Mesenchymal stem cell (in vitro differentiated cells and primary cell): Measurements from ENCODE around the gene ZSWIM5.
"Not testable (repeated sequence)": the region's sequence is repeated elsewhere in the genome, so short reads cannot be mapped to it uniquely, and the experiment has no call there.

Source experiments
- DNase-seq: peaks from one replicate; pipeline ENCODE4 v3.0.0-alpha.2; 2013
- H2AFZ ChIP-seq: one replicate; pipeline ENCODE4 v1.6.1; 2013; ENCODE audit warnings: low read depth, mild to moderate bottlenecking, control low read depth, inconsistent platforms, low read length, moderate library complexity
- H2AK5ac ChIP-seq: 2 replicates; pipeline ENCODE4 v1.6.1; 2013; ENCODE audit warnings: low read length, moderate library complexity, mild to moderate bottlenecking, inconsistent platforms; ENCODE audit not compliant: severe bottlenecking
- H2BK120ac ChIP-seq: one replicate; pipeline ENCODE4 v1.6.1; 2013; ENCODE audit warnings: low read depth, mild to moderate bottlenecking, inconsistent platforms, low read length, moderate library complexity
- H2BK12ac ChIP-seq, 2 experiments: one replicate each; pipeline ENCODE4 v1.6.1; 2013; ENCODE audit warnings: inconsistent platforms in 2 of 2, low read length in 2 of 2, mild to moderate bottlenecking in 2 of 2, moderate library complexity in 2 of 2, control low read depth in 1 of 2
- H2BK15ac ChIP-seq: one replicate; pipeline ENCODE4 v1.6.1; 2013; ENCODE audit warnings: mild to moderate bottlenecking, low read depth, inconsistent platforms; ENCODE audit not compliant: poor library complexity, severe bottlenecking
- H2BK5ac ChIP-seq: 2 replicates; pipeline ENCODE4 v1.6.1; 2013; ENCODE audit warnings: low read depth, mild to moderate bottlenecking, low read length, control low read depth, inconsistent platforms; ENCODE audit not compliant: poor library complexity, severe bottlenecking
- H3K14ac ChIP-seq, 2 experiments: one replicate each; pipeline ENCODE4 v1.6.1; 2013; ENCODE audit warnings: inconsistent platforms in 2 of 2, low read length in 2 of 2, control low read depth in 1 of 2, mild to moderate bottlenecking in 1 of 2, moderate library complexity in 1 of 2
- H3K18ac ChIP-seq, 2 experiments: one replicate each; pipeline ENCODE4 v1.6.1; 2013; ENCODE audit warnings: inconsistent platforms in 2 of 2, low read length in 2 of 2, control low read depth in 1 of 2, low read depth in 1 of 2, mild to moderate bottlenecking in 1 of 2
- H3K23ac ChIP-seq, 2 experiments: one replicate each; pipeline ENCODE4 v1.6.1; 2013; ENCODE audit warnings: inconsistent platforms in 2 of 2, low read length in 2 of 2, mild to moderate bottlenecking in 2 of 2, moderate library complexity in 2 of 2, control low read depth in 1 of 2
- H3K27ac ChIP-seq: 2 replicates; pipeline ENCODE4 v1.5.1; 2013; ENCODE audit warnings: mild to moderate bottlenecking, moderate library complexity, low read length, control low read depth, inconsistent platforms; ENCODE audit not compliant: poor library complexity, severe bottlenecking
- H3K27me3 ChIP-seq, 2 experiments: 2 replicates each; pipeline versions ENCODE4 v1.6.1 to v1.7.0; 2013; ENCODE audit warnings: low read length in 2 of 2, mild to moderate bottlenecking in 2 of 2, moderate library complexity in 2 of 2, control low read depth in 1 of 2, inconsistent platforms in 1 of 2; ENCODE audit not compliant: control insufficient read depth in 1 of 2, insufficient read depth in 1 of 2
- H3K36me3 ChIP-seq, 2 experiments: 2 replicates each; pipeline versions ENCODE4 v1.6.1 to v1.7.0; 2013; ENCODE audit warnings: low read length in 2 of 2, control low read depth in 1 of 2, inconsistent platforms in 1 of 2, low read depth in 1 of 2, mild to moderate bottlenecking in 1 of 2; ENCODE audit not compliant: insufficient read depth in 2 of 2, control insufficient read depth in 1 of 2
- H3K4ac ChIP-seq, 2 experiments: one replicate each; pipeline ENCODE4 v1.6.1; 2013; ENCODE audit warnings: inconsistent platforms in 2 of 2, low read length in 2 of 2, mild to moderate bottlenecking in 2 of 2, moderate library complexity in 2 of 2, control low read depth in 1 of 2, low read depth in 1 of 2
- H3K4me1 ChIP-seq: 2 replicates; pipeline ENCODE4 v1.6.1; 2013; ENCODE audit warnings: low read depth, low read length, control low read depth; ENCODE audit not compliant: control insufficient read depth, insufficient read depth
- H3K4me2 ChIP-seq: 2 replicates; pipeline ENCODE4 v1.6.1; 2013; ENCODE audit warnings: low read length, mild to moderate bottlenecking, inconsistent platforms; ENCODE audit not compliant: poor library complexity, severe bottlenecking
- H3K4me3 ChIP-seq, 2 experiments: 2 replicates each; pipeline versions ENCODE4 v1.5.1 to v1.7.0; 2013; ENCODE audit warnings: low read length in 2 of 2, mild to moderate bottlenecking in 2 of 2, control low read depth in 1 of 2, low read depth in 1 of 2; ENCODE audit not compliant: insufficient read depth in 1 of 2
- H3K79me1 ChIP-seq: replicated peaks from 2 replicates; pipeline ENCODE4 v1.6.1; 2013; ENCODE audit warnings: mild to moderate bottlenecking, control low read depth, low read length, inconsistent platforms; ENCODE audit not compliant: poor library complexity, severe bottlenecking
- H3K9ac ChIP-seq: 2 replicates; pipeline ENCODE4 v1.7.0; 2013; ENCODE audit warnings: mild to moderate bottlenecking, low read length, moderate library complexity
- H3K9me3 ChIP-seq: 2 replicates; pipeline ENCODE4 v1.7.0; 2013; ENCODE audit warnings: mild to moderate bottlenecking, low read length; ENCODE audit not compliant: control insufficient read depth
- H4K8ac ChIP-seq: one replicate; pipeline ENCODE4 v1.6.1; 2013; ENCODE audit warnings: inconsistent platforms, mild to moderate bottlenecking, low read length, moderate library complexity
- H4K91ac ChIP-seq: one replicate; pipeline ENCODE4 v1.6.1; 2013; ENCODE audit warnings: mild to moderate bottlenecking, low read length, inconsistent platforms
- WGBS: methylation state at CpG from one replicate; pipeline ENCODE4 v1.1.7; 2013; ENCODE audit warnings: mixed read lengths; 5-methylcytosine and 5-hydroxymethylcytosine counted together

ZSWIM5 gene

DNA sequence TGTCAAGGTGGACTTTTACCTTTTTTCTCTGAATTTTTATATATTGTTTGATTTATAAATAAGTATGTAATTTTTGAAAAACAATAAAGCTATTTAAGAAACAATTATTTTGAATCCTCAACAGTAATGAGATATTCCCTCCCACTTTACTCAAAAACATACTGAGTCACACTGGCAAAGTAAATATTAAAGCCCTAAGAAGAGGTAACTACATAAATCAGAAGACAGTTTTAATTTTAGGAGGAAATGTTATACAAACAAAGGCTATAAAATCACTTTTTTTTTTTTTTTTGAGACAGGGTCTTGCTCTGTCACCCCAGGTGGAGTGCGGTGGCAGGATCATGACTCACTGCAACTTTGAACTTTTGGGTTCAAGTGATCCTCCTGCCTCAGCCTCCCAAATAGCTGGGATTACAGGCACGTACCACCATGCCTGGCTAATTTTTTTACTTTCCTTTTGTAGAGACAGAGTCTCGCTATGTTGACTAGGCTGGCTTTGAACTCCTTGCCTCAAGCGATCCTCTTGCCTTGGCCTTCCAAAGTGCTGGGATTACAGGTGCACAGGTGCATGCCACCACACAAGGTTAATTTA, 36.2 kb downstream of the ZSWIM5 start:
- DNase-seq = no peak
- Histone ChIP-seq H3K23ac (no peak overlapping the region), H2BK15ac (no peak overlapping the region), H3K18ac (no peak overlapping the region), H3K4me1 (no peaks in the 10 kb centered on the region), H3K27ac (no peak overlapping the region), H2BK120ac (no peak overlapping the region), H3K36me3 (no peaks in the 10 kb centered on the region), H2BK5ac (no peak overlapping the region), H2AFZ (no peak overlapping the region), H3K79me1 (no peaks in the 10 kb centered on the region), H3K9ac (no peak overlapping the region), H3K27me3 (no peaks in the 10 kb centered on the region), H2AK5ac (no peak overlapping the region), H4K91ac (no peak overlapping the region), H4K8ac (no peak overlapping the region), H2BK12ac (no peak overlapping the region), H3K4ac (no peak overlapping the region), H3K4me2 (no peak overlapping the region), H3K14ac (no peak overlapping the region), H3K9me3 (no peaks in the 10 kb centered on the region), H3K4me3 (no peak overlapping the region)
- 87% methylated on average over 4 of the region's 4 CpGs for WGBS

DNA sequence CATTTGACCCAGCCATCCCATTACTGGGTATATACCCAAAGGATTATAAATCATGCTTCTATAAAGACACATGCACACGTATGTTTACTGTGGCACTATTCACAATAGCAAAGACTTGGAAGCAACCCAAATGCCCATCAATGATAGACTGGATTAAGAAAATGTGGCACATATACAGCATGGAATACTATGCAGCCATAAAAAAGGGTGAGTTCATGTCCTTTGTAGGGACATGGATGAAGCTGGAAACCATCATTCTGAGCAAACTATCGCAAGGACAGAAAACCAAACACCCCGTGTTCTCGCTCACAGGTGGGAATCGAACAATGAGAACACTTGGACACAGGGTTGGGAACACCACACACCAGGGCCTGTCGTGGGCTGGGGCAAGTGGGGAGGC, 38.5 kb downstream of the ZSWIM5 start:
- not testable (repeated sequence) for H3K4me3 ChIP-seq, H3K27ac ChIP-seq, H3K23ac ChIP-seq, H3K18ac ChIP-seq, H2AK5ac ChIP-seq, H2BK12ac ChIP-seq, H3K14ac ChIP-seq, H3K36me3 ChIP-seq, H4K8ac ChIP-seq, H2BK5ac ChIP-seq, H3K9ac ChIP-seq, H3K9me3 ChIP-seq, H4K91ac ChIP-seq, H2BK120ac ChIP-seq, DNase-seq, H2AFZ ChIP-seq, H3K4me1 ChIP-seq, H3K27me3 ChIP-seq, H3K79me1 ChIP-seq, H2BK15ac ChIP-seq, H3K4me2 ChIP-seq, H3K4ac ChIP-seq
- WGBS = 84% methylated on average over 5 of the region's 6 CpGs

DNA sequence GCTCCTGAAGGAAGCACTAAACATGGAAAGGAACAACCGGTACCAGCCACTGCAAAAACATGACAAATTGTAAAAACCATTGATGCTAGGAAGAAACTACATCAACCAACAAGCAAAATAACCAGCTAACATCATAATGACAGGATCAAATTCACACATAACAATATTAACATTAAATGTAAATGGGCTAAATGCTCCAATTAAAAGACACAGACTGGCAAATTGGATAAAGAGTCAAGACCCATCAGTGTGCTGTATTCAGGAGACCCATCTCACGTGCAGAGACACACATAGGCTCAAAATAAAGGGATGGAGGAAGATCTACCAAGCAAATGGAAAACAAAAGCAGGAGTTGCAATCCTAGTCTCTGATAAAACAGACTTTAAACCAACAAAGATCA, 42.1 kb downstream of the ZSWIM5 start:
- H3K4ac ChIP-seq, H3K23ac ChIP-seq, H3K18ac ChIP-seq, H2BK5ac ChIP-seq, H2BK12ac ChIP-seq, H2AFZ ChIP-seq, H3K4me1 ChIP-seq, H3K79me1 ChIP-seq, DNase-seq, H3K36me3 ChIP-seq, H2BK15ac ChIP-seq, H3K4me3 ChIP-seq, H3K9ac ChIP-seq, H3K27ac ChIP-seq, H3K4me2 ChIP-seq, H4K8ac ChIP-seq, H4K91ac ChIP-seq, H3K14ac ChIP-seq, H3K27me3 ChIP-seq, H2BK120ac ChIP-seq, H2AK5ac ChIP-seq, H3K9me3 ChIP-seq: not testable (repeated sequence)
- no CpG with 5 or more reads among the region's 2 CpGs for WGBS

DNA sequence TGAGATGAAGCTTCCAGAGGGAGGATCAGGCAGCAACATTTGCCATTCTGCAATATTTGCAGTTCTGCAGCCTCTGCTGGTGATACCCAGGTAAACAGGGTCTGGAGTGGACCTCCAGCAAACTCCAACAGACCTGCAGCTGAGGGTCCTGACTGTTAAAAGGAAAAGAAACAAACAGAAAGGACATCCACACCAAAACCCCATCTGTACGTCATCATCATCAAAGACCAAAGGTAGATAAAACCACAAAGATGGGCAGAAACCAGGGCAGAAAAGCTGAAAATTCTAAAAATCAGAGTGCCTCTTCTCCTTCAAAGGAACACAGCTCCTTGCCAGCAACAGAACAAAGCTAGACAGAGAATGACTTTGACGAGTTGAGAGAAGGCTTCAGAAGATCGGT, 43.3 kb downstream of the ZSWIM5 start:
- WGBS = 96% methylated on average over 3 of the region's 3 CpGs

More for the DNA sequence above, 43.3 kb downstream of the ZSWIM5 start:
- not testable (repeated sequence) for H3K4me3 ChIP-seq, H3K4me1 ChIP-seq, H3K9me3 ChIP-seq, H3K4me2 ChIP-seq, H2BK12ac ChIP-seq, H2BK120ac ChIP-seq, H2BK5ac ChIP-seq, DNase-seq, H3K4ac ChIP-seq, H3K14ac ChIP-seq, H2BK15ac ChIP-seq, H4K91ac ChIP-seq, H2AFZ ChIP-seq, H3K27me3 ChIP-seq, H3K36me3 ChIP-seq, H3K18ac ChIP-seq, H4K8ac ChIP-seq, H3K79me1 ChIP-seq, H2AK5ac ChIP-seq, H3K27ac ChIP-seq, H3K9ac ChIP-seq, H3K23ac ChIP-seq
